SIG-M5 treated with dmso at 0.1 percent for 504 hours (cell line): Measurements from ENCODE around the gene NCR2.

ENCODE experiments used
- DNase-seq: peaks from one replicate; lab custom pipeline; 2025; ENCODE audit not compliant: unreplicated experiment; lab: John Stamatoyannopoulos, UW

NCR2 gene

DNA sequence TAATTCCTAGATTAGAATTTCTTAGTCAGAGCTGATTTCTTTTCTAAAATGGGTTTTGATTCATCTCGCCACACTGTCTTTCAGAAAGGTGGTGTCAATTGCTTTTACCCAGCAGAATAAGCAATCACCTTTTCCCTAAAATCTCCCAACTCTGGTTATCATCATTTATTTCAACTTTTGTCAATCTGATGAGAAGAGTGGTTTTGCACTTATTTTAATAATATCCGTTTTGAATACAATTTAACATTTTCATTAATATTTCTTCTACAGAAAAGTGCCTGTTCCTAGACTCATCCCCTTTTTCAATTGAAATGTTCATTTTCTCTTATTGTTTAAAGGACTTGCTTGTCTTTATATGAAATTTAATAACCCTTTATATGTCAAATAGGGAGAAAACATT is 8.2 kb upstream of the NCR2 start:
- DNase-seq: no peak

DNA sequence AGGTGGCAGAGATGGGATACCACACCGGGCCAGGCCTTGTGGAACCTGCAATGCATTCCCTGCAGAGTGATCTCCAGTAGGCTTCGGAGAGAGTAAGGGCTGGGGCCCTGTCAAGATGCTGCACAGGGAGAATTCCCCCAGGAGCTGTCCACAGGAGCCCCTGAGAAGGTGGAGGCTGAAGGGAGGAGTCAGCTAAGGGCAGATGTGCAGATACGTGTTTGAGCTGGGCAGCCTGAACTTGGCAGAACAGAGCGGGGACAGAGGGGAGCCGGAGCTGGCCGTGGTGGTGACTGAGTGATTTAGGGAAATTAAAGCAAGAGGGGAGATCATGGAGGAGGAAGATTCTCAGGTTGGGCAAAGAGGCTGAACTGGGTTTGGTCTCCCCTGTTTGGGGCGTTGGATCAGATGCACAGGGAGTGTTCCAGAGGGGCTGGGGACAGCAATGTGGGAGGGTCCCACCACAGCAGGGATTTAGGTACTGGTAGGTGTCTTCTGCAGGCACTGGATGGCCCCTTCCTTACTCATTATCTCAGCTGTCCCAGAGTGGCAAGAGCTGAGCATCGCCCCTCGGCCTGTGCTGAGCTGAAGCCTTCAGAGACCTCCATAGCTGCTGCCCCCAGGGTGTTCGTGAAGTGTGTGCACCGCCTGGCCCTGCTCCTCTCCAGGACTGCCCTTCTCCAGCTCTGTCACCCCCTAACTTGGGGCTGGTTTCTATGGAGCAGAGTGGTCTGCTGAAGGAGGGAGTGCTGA is 3.8 kb upstream of the NCR2 start:
- no peak for DNase-seq

DNA sequence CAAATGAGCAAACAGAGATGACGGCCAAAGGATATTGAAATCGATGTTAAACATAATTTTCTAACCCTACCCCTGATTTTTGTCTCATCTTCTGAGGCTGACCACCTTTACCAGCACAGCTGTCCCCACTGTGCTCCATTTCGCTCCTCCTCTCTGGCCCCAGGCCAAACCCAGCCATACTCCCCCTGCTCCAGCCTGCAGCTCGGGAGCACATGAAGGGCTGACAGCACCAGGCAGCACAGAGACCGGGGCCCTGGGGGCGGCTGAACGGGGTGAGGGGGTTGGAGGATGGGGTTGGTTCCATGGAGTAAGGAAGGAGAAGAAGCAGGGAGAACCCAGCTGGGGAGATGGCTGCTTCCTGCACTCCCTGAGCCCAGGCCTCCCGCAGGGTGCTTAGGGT is 3.2 kb upstream of the NCR2 start:
- DNase-seq: no peak

DNA sequence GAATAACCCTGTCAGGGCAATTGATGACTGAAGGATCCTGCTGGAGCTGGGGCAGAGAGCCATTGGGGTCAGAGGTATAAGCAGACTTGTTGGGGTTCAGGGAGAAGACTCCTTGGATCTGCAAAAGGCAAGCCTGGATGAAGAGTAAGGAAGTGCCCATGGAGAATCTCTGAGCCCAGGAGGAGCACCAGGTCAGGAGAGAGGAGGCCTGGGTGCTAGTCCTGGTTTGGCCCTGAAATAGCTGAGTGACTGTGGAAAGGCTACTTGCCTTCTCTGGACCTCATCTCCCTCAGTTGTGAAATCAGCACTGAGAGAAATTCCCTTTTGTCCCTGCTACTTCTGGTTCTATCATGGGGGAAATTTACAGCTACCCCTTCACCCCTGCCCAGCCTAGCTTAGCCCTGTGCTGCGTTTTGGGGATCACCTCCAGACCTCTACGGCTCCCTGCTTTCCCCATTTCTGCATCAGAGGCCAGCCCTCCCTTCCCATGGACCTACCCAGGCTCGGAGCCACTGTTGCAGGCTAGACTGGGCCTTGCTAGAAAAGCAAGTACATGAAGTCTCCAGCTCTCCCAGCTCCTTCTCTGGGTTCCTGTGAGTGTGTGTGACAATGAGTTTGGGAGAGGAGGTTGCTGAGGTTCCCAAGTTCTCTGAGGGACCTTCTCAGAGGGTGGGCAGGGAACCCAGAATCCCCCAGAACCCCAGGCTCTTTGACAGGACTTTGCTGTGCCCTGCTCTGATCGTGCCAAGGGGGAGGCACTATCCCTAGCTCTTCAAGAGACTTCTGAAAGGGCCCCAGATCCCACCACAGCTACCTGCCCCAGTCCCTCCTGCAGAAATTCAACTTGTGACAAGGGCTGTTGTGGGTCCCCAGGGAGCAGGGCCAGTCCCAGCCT is 2.3 kb upstream of the NCR2 start:
- DNase-seq: no peak

DNA sequence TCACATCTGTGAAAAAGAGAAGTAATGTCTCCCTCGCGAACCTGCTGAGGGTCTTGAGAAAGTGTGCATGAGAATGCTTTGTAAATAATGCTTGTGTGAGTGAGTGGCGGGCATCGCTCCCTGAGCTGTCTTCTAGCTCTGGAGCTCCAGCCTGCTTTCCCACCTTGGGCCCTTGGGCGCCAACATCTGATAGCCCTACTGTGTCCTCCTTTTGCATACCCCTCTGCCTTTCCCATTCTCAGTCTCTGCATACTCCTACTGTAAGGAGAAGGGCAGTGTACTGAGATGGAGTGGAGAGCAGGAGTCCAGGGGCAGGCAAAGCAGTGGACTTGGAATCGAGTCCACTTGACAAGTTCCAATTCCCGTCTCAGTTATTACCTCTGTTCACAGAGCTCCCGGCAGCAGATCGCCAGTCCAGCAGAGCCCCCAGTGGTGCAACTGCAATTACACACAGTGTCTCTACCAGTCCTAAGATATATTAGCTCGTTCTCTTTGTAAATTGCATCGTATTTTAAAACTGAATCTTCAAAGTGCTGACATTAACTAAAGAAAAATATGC is 847 bp upstream of the NCR2 start:
- no peak for DNase-seq

DNA sequence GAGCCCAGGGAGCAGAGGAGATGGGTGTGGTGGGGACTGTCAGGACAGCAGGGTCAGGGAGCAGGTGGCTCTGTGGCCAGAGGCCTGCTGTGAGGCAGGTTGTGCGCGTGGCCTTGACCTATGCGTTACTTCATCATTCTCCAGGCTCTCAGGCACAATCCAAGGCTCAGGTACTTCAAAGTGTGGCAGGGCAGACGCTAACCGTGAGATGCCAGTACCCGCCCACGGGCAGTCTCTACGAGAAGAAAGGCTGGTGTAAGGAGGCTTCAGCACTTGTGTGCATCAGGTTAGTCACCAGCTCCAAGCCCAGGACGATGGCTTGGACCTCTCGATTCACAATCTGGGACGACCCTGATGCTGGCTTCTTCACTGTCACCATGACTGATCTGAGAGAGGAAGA is 535 bp downstream of the NCR2 start:
- DNase-seq: no peak

DNA sequence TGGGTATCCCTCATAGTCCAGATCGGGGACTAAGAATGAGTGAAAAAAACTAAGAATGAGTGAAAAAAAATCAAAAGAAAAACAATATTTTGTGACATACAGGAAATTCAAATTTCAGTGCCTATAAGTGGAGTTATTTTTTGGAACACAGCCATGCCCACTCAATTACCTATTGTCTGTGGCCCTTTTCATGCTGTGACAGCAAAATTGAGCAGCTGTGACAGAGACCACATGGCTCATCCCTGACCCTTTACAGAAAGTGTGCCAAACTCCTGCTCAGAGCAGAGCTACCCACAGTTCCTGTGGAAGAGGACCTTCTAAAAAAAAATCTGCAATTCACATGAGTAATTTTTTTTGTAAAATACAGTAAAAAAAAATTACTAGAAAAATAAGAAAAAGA is 1.4 kb downstream of the NCR2 start:
- DNase-seq: no peak

DNA sequence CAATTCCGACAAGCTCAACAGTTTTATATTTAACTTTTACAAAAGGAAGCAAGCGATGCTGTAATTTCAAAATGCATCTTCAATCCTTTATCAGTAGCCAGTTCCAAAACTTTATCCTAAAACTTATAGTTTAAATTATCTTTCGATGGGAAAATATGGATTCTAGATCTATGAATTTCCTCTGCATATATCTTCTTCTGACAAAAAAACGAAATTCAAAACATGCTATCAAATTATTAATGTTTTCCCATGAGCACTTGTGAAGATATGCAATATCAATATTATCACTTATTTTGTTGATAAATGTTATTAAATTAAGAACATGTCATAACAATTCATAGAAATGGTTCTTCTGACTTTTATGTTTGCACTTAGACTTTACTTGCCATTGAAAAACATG is 2.3 kb downstream of the NCR2 start:
- no peak for DNase-seq

DNA sequence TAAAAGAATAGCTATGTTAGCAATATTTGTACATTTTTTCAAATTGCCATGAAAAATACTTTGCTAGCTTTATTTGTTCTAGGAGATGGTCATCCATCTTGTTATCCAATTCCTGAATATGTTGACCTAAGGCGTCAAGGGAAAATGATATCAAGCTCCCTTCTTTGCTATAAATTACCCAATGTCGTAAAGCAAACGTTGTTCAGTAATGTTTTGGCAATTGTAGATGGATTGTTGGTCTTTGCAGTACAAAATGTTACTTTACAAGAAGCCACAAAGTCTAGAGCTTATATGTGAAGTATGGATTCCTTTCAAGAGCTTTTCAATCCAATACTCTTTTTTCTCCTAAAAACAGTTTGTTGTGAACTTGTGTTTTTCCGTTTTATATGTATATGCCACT is 3.3 kb downstream of the NCR2 start:
- no peak for DNase-seq

DNA sequence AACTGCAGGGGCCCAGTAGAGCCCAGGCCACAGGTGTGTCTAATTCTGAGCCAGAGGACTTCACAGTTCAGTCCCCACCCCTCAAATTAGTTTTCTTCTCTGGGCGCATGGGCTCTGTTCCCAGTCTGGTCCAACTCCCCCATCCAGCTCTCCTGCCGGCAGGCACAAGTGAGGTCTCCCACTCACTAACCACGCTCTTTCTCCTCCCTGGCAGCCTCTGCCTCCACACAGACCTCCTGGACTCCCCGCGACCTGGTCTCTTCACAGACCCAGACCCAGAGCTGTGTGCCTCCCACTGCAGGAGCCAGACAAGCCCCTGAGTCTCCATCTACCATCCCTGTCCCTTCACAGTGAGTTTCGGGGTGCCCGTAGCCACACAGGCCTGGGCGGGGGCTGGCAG is 6.2 kb downstream of the NCR2 start:
- no peak for DNase-seq

DNA sequence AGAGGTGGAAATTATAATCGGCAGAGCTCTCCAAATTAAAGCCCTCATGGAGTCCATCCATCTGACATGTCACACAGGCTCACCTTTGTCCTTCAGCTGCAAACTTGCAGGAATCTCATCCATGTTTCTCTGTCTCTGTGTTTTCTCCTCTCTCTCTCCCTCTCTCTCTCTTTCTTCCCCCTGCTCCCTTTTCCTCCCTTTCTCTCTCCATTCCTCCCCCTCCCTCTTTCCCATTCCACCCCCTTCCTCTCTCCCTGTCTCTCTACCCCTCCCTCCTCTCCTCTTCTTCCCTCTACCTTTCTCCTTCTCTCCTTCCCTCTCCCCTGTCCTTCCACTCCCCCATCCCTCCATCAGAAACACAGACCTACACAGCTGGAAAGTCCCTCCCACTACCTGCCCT is 6.8 kb downstream of the NCR2 start:
- DNase-seq: no peak

DNA sequence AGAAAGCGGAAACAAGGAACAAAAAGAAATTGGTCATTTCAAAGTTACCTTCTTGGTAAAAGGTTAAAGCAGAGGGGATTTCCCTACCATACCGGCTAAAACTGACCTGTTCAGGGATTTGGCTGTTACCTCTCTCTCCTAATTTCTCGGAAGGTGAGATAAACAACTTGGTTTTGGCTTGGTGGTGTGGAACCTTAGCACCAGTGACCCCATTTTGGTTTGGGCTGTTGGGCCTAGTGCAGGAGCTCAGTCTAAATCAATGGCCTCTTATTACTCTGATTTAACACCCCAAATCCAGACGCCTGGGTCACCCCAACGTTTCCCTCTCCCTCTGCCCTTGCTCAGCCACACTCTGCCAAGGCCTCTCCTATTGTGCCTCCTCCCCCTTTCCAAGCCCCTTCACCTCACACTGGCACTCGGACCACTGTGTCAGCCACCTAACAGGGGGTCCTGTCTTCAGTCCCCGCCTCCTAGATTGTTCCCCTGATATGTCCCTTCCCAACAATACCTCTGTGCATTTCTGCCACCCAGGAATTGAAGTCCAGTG is 8.3 kb downstream of the NCR2 start:
- DNase-seq: no peak

DNA sequence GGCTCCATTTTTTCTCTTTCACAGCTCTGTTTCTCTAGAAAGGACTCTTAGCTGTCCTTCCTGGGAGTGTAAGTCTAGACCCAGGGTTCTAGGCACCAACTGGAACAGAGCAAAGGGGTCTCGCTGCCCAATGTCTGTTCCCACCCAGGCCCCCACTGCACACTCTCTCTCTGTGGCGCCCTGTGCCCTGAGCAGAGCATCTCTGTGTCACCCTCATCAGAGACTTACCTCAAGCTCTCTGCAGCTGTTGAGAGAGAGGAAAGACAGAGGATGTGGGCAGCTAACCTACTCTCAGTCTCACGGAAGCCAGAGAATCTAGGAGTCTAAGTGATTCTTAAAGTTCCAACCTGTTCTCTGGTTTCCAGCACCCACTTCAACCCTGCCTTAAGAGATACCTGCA is 9.5 kb downstream of the NCR2 start:
- no peak for DNase-seq

DNA sequence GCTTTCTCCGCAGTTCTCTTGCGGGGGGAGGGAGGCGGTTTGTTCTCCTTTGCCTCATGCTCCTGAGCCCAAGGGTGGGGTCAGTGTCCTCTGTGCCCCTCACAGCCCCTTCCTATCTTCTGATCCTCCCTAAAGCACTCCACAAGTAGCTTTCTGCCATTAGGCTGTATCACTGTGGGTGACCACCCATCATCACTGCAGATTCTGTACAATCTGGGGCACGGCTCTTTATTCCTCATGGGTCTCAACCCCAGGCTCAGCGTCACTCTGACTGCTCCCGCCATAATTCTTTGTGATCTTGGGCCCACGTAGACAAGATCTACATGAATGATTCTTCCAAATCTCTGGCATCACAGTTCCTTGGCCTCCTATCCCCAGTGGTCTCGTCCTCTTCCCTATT is 10.5 kb downstream of the NCR2 start:
- DNase-seq: no peak

DNA sequence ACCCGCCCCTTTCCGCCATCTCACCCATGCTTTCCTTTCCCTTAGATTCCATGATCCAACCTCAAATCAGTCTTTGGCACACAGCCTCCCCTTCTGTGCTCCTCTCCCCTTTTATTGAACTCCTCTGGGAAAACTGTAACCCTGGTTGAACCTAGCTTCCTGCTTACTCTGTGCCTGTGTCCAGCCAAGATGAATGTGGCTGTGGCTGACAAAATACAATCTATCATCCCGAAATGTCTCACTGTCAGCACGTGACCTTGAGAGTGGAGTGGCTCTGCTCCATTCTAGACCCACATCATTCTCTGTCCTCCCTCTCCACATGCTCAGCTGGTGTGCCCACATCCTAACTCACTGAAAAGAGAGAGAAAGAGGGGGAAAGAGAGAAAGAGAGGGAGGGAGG is 11.0 kb downstream of the NCR2 start:
- no peak for DNase-seq

DNA sequence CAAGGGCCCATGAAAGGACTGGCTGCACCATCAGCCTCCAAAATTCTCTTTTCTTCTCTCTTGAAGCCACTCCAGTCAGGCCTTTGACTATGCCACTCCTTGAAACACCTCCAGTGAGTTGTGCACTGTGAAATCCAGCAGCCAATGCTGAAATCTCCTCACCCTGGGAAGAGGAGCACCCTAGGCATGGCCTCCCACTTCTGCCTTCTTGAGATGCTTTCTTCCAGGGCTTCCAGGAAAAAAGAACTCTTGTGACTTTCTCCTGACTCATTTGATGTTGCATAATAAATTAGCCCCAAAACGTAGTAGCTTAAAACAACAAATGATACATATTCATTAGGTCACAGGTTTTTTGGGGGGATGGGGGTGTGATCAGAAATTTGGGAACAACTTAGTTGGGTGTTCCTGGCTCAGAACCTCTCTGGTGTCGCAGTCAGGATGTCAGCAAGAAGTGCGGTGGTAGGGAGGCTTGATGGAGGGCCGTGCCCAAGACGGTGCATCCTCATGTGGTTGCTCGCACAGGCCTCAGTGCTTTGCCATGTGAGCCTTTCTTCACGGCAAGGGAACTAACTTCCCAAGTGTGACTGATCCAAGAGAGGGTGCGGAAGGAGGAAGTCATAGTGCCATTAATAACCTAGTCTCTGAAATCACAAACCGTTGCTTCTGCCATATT is 12.1 kb downstream of the NCR2 start:
- no peak for DNase-seq

DNA sequence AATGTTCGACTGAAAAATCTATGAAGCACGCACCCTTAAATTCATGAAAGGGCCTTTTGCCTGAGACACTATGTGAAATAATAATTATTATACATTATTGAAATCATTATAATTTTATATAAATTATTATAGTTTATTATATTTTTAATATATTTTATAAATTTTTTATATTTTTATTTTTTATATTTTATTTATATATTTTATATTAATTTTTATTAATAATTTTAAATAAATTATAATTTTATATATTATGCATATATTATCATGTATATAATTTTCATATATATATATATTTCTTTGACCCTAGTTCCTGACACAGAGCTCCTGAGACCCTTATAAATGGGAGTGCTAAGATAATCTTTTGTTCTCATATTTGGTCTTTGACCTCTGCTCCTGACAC is 13.5 kb downstream of the NCR2 start:
- no peak for DNase-seq

DNA sequence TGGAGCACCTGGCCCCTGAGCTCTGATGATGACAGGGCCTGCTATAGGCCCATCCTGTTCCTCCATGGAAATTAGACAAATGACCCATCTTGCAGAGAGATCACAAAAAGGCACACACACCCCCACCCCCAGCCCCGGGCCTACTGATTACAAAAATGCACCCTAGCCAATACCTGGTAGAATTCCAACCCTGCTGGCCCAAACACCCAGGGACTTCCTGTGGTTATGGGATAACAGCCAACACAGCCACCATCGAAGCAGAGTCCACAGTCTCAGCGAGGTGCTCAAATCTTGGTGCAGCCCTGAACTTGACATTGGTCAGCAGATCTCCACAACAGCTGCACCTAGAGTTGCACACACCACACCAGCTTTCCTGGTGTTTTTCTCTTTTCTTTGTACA is 17.0 kb downstream of the NCR2 start:
- no peak for DNase-seq

DNA sequence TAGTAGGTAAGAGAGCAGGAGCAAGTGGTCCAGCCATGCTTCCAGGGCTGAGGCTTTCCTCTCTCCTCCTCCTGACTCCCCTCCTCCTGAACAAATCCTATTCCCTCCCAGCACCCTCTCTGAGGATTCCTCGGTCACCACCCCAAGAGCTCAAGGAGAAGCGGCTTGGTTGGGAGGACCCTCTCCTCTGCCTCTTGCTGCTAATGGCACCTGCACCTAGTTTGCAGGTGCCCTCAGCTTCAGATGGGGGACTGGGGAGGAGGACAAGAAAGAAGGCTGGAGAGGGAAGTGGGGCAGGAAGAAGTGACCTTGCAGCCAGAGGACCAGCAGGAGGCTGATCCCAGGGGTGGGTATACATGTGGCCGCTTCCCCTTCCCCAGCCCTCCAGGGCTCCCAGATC is 17.5 kb downstream of the NCR2 start:
- no peak for DNase-seq

DNA sequence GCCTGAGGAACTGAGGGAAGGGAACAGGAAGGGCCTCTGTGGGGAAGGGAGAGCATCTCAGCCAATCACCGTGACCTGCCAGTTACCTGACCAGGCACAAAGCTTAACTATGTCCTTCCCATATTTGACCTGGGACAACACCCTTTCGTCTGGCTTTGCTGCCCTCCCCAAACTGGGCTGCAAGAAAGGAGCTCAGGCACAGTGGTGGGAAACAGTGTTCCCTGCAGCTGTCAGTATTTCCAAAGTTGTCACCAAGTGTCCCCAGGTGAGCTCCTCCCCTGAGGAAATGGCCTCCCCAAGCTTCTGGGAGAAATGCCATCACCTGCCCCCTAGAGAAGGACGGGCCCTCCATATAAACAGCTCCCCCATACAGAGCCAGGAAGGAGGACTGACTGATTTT is 17.9 kb downstream of the NCR2 start:
- DNase-seq: no peak

DNA sequence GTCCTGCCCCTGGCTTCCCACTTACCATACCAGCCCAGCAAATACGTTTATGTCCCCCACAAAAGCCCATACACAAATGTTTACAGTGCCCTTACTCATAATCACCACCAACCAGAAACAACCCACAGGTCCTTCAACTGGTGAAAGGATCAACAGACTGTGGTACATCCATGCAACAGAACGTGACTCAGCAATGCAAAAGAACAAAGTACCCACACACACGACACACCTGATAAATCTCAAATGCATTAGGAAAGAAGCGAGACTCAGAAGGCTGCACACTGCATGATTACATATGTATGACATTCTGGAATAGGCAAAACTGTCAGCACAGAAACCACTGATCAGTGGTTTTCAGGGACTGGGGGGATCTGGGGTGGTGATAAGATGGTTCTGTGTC is 20.5 kb downstream of the NCR2 start:
- DNase-seq: no peak
